ENCODE measurements around the gene PDX1.

GRCh38 chr13:27918918-27919658 is 712 bp upstream of the PDX1 start:
- TF ChIP-seq CTCF (IDR thresholded peaks at IDR 0.05; ENCODE audit: borderline replicate concordance, extremely low read depth, low read length, poor library complexity, severe bottlenecking), result no peak
- no peak for TF ChIP-seq EZH2 (IDR thresholded peaks at IDR 0.05; ENCODE audit: borderline replicate concordance, low read depth, low read length, severe bottlenecking)

Measured in DND-41 (cell line).